Spinal cord (tissue), 10 donors: ENCODE results near the gene RAP2C. TPM values are rescaled to one million over a fixed set of nuclear protein-coding genes. Genes with fewer than 3 reads are reported as not detected.
A peak's percentile ranks its signal among the peaks of the same experiment; 100 is the strongest.

Source experiments
- DNase-seq, 6 donors: peaks; one replicate each; pipeline versions ENCODE4 v3.0.0 to v3.0.0-alpha.2; 2013 to 2015; ENCODE audit warnings: low spot score in 6 of 6, low read depth in 4 of 6
- H3K27ac ChIP-seq: one replicate; pipeline ENCODE4 v1.5.1; 2013; ENCODE audit warnings: low read depth, low read length, control low read depth
- H3K27me3 ChIP-seq: one replicate; pipeline ENCODE4 v1.6.1; 2013; ENCODE audit warnings: low read length; ENCODE audit not compliant: control insufficient read depth, insufficient read depth
- H3K36me3 ChIP-seq: one replicate; pipeline ENCODE4 v1.6.1; 2013; ENCODE audit warnings: low read length; ENCODE audit not compliant: control insufficient read depth, insufficient read depth
- H3K4me1 ChIP-seq: one replicate; pipeline ENCODE4 v1.6.1; 2013; ENCODE audit warnings: low read length; ENCODE audit not compliant: control insufficient read depth, insufficient read depth
- H3K4me3 ChIP-seq: one replicate; pipeline ENCODE4 v1.5.1; 2013; ENCODE audit warnings: low read depth, low read length, control low read depth
- H3K9me3 ChIP-seq: one replicate; pipeline ENCODE4 v1.6.1; 2013; ENCODE audit warnings: low read length; ENCODE audit not compliant: control insufficient read depth, insufficient read depth
- WGBS: methylation state at CpG from one replicate; pipeline ENCODE4 v1.1.5; 2013; ENCODE audit warnings: missing lambda C conversion rate; ENCODE audit not compliant: insufficient coverage; 5-methylcytosine and 5-hydroxymethylcytosine counted together
- polyA plus RNA-seq, 2 donors: library from polyadenylated mRNA; unstranded; fragments of 120-200 nt; gene quantifications; one replicate each; pipeline ENCODE4 v1.2.1, GENCODE V29; 2013; ENCODE audit not compliant: insufficient read length in 2 of 2
- total RNA-seq, 2 donors: library from RNA; depleted of rRNA in 1 of 2; stranded (reverse); fragments of 120-200 nt in 1 of 2; fragments of >200 nt in 1 of 2; gene quantifications; one replicate each; pipeline versions ENCODE4 v1.2.3 to v1.2.4, GENCODE V29; 2013 to 2014
- donor health status: healthy.

Gene RAP2C
- total and polyA plus RNA-seq, 4 donors: 23.7 to 30.7 (median 24.5) TPM

DNA sequence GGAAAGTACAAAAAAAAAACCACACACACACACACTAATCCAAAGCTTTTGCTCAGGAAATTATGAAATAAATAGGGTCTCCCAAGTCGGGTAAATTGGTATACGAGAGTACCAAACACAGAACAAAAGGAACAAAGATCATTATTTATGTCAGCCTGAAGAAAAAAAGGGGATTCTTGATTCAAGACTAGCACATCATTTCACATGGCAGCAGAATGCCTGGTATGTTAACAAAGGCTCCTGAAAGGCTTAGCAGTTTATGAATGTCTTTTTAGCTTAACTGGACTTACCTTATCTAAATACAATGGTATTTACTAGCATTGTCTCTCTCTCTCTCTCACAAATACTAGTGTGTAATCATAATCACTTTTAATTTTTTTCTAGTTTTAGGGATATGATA is 11.3 kb downstream of the RAP2C start:
- H3K4me1 ChIP-seq: peaks cover 3% of the 10 kb centered on the region
- H3K9me3 ChIP-seq: no peaks in the 10 kb centered on the region
- no peak overlapping the region for H3K27ac ChIP-seq
- no peaks in the 10 kb centered on the region for H3K36me3 ChIP-seq
- WGBS: no CpG with 5 or more reads among the region's 2 CpGs
- DNase-seq: no peak
- no peaks in the 10 kb centered on the region for H3K27me3 ChIP-seq
- H3K4me3 ChIP-seq: no peak overlapping the region

DNA sequence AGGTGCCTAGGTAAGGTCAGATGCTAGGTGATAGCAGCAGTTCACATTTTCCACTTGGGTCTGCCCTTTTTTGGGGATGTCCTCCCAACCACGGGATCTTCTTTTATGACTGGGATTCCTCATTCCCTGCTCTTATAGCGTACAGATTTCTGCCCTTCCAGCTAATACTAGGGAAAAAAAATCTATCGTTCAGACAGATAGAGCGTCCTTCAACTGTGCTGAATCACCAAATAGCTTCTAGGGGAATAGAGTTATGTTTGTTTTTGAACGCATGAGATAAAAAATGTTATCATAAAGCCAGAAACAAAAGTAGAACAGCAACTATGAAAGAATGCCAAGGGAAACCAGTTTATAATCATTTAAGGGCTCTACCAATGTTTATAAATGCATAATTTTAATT is 13.0 kb downstream of the RAP2C start:
- H3K9me3 ChIP-seq: no peaks in the 10 kb centered on the region
- H3K4me1 ChIP-seq: peaks cover 3% of the 10 kb centered on the region
- H3K36me3 ChIP-seq: no peaks in the 10 kb centered on the region
- 40% methylated on average over 1 of the region's 5 CpGs for WGBS
- no peak overlapping the region for H3K4me3 ChIP-seq
- no peak overlapping the region for H3K27ac ChIP-seq
- peak in 1 of 6 donors; percentile 17 for DNase-seq
- peaks cover 4% of the 10 kb centered on the region for H3K27me3 ChIP-seq

GRCh38 chrX:132204629-132205028 is 14.6 kb downstream of the RAP2C start:
- Histone ChIP-seq H3K36me3 (no peaks in the 10 kb centered on the region), H3K27ac (no peak overlapping the region), H3K27me3 (peaks cover 4% of the 10 kb centered on the region), H3K4me3 (no peak overlapping the region), H3K9me3 (no peaks in the 10 kb centered on the region), H3K4me1 (peaks cover 3% of the 10 kb centered on the region)
- no CpG with 5 or more reads among the region's 1 CpG for WGBS
- no peak for DNase-seq

GRCh38 chrX:132200976-132201375 is 18.3 kb downstream of the RAP2C start:
- DNase-seq: no peak
- H3K4me3 ChIP-seq: no peak overlapping the region
- H3K36me3 ChIP-seq: no peaks in the 10 kb centered on the region
- no peaks in the 10 kb centered on the region for H3K4me1 ChIP-seq
- 59% methylated on average over 3 of the region's 5 CpGs for WGBS
- no peaks in the 10 kb centered on the region for H3K9me3 ChIP-seq
- peaks cover 4% of the 10 kb centered on the region for H3K27me3 ChIP-seq
- H3K27ac ChIP-seq: no peak overlapping the region

GRCh38 chrX:132199941-132200340 is 19.3 kb downstream of the RAP2C start:
- no peak overlapping the region for H3K4me3 ChIP-seq
- H3K27ac ChIP-seq: no peak overlapping the region
- H3K27me3 ChIP-seq: peaks cover 4% of the 10 kb centered on the region
- 64% methylated on average over 5 of the region's 6 CpGs for WGBS
- no peaks in the 10 kb centered on the region for H3K36me3 ChIP-seq
- H3K4me1 ChIP-seq: no peaks in the 10 kb centered on the region
- no peak for DNase-seq
- H3K9me3 ChIP-seq: no peaks in the 10 kb centered on the region

DNA sequence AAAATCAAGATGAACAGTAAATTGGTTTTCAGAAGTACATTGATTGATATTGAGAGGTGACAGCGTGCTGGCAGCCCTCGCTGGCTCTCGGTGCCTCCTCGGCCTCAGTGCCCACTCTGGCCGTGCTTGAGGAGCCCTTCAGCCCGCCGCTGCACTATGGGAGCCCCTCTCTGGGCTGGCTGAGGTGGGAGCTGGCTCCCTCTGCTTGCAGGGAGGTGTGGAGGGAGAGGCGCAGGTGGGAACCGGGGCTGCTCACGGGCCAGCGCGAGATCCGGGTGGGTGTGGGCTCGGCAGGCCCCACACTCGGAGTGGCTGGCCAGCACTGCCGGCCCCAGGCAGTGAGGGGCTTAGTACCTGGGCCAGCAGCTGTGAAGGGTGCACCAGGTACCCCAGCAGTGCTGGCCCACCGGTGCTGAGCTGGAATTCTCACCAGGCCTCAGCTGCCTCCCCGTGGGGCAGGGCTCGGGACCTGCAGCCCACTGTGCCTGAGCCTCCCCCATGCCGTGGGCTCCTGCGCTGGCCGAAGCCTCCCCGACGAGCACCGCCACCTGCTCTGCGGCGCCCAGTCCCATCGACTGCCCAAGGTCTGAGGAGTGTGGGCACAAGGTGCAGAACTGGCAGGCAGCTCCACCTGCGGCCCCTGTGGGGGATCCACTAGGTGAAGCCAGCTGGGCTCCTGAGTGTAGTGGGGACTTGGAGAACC is 25.2 kb downstream of the RAP2C start:
- Histone ChIP-seq H3K27ac (no peak overlapping the region), H3K36me3 (no peaks in the 10 kb centered on the region), H3K27me3 (no peaks in the 10 kb centered on the region), H3K4me1 (no peaks in the 10 kb centered on the region), H3K9me3 (peaks cover 2% of the 10 kb centered on the region), H3K4me3 (no peak overlapping the region)
- no peak for DNase-seq
- 95% methylated on average over 28 of the region's 29 CpGs for WGBS

- Histone ChIP-seq H3K27ac (no peak overlapping the region), H3K4me3 (no peak overlapping the region), H3K9me3 (peaks cover 2% of the 10 kb centered on the region), H3K4me1 (no peaks in the 10 kb centered on the region), H3K27me3 (peaks cover 8% of the 10 kb centered on the region), H3K36me3 (no peaks in the 10 kb centered on the region)
- no peak for DNase-seq
- WGBS: no CpG with 5 or more reads among the region's 1 CpG
These were observed 27.3 kb downstream of the RAP2C start for GRCh38 chrX:132191938-132192337.

- no peak overlapping the region for H3K27ac ChIP-seq
- H3K27me3 ChIP-seq: peaks cover 8% of the 10 kb centered on the region
- H3K4me1 ChIP-seq: no peaks in the 10 kb centered on the region
- H3K36me3 ChIP-seq: no peaks in the 10 kb centered on the region
- H3K4me3 ChIP-seq: no peak overlapping the region
- no peak for DNase-seq
- WGBS: 67% methylated on average over 1 of the region's 3 CpGs
- H3K9me3 ChIP-seq: peaks cover 2% of the 10 kb centered on the region
These were observed 31.1 kb downstream of the RAP2C start for GRCh38 chrX:132188175-132188574.

GRCh38 chrX:132187451-132187850 is 31.8 kb downstream of the RAP2C start:
- Histone ChIP-seq H3K36me3 (no peaks in the 10 kb centered on the region), H3K27me3 (peaks cover 12% of the 10 kb centered on the region), H3K9me3 (peaks cover 2% of the 10 kb centered on the region), H3K4me1 (no peaks in the 10 kb centered on the region), H3K27ac (no peak overlapping the region), H3K4me3 (no peak overlapping the region)
- DNase-seq: no peak
- WGBS: 65% methylated on average over 4 of the region's 4 CpGs

GRCh38 chrX:132184871-132185270 is 34.4 kb downstream of the RAP2C start:
- H3K36me3 ChIP-seq: no peaks in the 10 kb centered on the region
- no peaks in the 10 kb centered on the region for H3K4me1 ChIP-seq
- H3K27ac ChIP-seq: no peak overlapping the region
- WGBS: 72% methylated on average over 3 of the region's 4 CpGs
- H3K4me3 ChIP-seq: no peak overlapping the region
- H3K9me3 ChIP-seq: no peaks in the 10 kb centered on the region
- H3K27me3 ChIP-seq: peaks cover 12% of the 10 kb centered on the region
- no peak for DNase-seq
